ENCODE data around the gene MCF2L2. TPM values are rescaled to one million over a fixed set of nuclear protein-coding genes. Genes with fewer than 3 reads are reported as not detected.

The MCF2L2 gene
- total and polyA plus RNA-seq, 2 donors (not counting 3 experiments of a cell fraction or from before 2014, with no cell fraction given) = 0.15 to 1.1 TPM

GRCh38 chr3:183264268-183264667 is 164.2 kb downstream of the MCF2L2 start:
- CTCF ChIA-PET = interaction anchor here (1.0 to 2.4 kb wide), 3 partner anchors 12 to 141 kb away, joined by 3 to 10 read pairs (median 4); no protein-coding TSS in a partner anchor
- Histone ChIP-seq H4K20me1 (replicated peaks; ENCODE audit: control insufficient read depth, extremely low read depth, insufficient read depth, low read length) (no peaks in the 10 kb centered on the region), H3K27ac (ENCODE audit: insufficient read depth, low read depth, low read length) (no peak overlapping the region), H2AFZ (ENCODE audit: low read depth, low read length) (no peak overlapping the region), H3K4me2 (ENCODE audit: insufficient read depth, low read length) (no peak overlapping the region), H3K9ac (replicated peaks; ENCODE audit: extremely low read depth, insufficient read depth, low read length) (no peak overlapping the region), H3K4me1 (ENCODE audit: control insufficient read depth, extremely low read depth, insufficient read depth, low read length) (peaks cover 18% of the 10 kb centered on the region), H3K36me3 (ENCODE audit: control insufficient read depth in 2 of 2, extremely low read depth in 1 of 2, insufficient read depth in 2 of 2, low read length in 2 of 2) (no peaks in the 10 kb centered on the region), H3K9me1 (replicated peaks; ENCODE audit: control insufficient read depth, extremely low read depth, insufficient read depth, low read length) (no peaks in the 10 kb centered on the region), H3K27me3 (ENCODE audit: control insufficient read depth in 2 of 2, insufficient read depth in 2 of 2, low read length in 2 of 2) (no peaks in the 10 kb centered on the region), H3K4me3 (replicated peaks in 1 of 3; ENCODE audit: insufficient read depth in 1 of 3, low read depth in 1 of 3, low read length in 3 of 3) (no peak overlapping the region), H3K79me2 (ENCODE audit: control insufficient read depth, insufficient read depth, low read length) (peaks cover 38% of the 10 kb centered on the region), H3K9me3 (replicated peaks; ENCODE audit: control insufficient read depth, insufficient read depth, low read length) (no peaks in the 10 kb centered on the region)
- intact Hi-C loops (cut with micrococcal nuclease) (no loop called here), dilution Hi-C loops (cut with MboI; ENCODE audit: extremely low pct_ligation_motif_present, low sequenced_read_pairs) (no loop called here)
- TF ChIP-seq POLR2AphosphoS5 (IDR thresholded peaks at IDR 0.05; ENCODE audit: insufficient read depth, low read depth, low read length) (no peak), GATA2 (IDR thresholded peaks at IDR 0.05; ENCODE audit: insufficient read depth, insufficient read length, low read depth, low read length) (no peak), EZH2 (IDR thresholded peaks at IDR 0.05; ENCODE audit: borderline replicate concordance, low read depth, low read length, severe bottlenecking) (no peak), POLR2A (IDR thresholded peaks at IDR 0.05; ENCODE audit: low read depth, low read length) (no peak)
- FAIRE-seq = no peak
- BruUV-seq (replicated peaks) = no TSS peak
- POLR2A ChIA-PET = no interaction called here
- DNase-seq (ENCODE audit: low read depth, low spot score) = no peak

DNA sequence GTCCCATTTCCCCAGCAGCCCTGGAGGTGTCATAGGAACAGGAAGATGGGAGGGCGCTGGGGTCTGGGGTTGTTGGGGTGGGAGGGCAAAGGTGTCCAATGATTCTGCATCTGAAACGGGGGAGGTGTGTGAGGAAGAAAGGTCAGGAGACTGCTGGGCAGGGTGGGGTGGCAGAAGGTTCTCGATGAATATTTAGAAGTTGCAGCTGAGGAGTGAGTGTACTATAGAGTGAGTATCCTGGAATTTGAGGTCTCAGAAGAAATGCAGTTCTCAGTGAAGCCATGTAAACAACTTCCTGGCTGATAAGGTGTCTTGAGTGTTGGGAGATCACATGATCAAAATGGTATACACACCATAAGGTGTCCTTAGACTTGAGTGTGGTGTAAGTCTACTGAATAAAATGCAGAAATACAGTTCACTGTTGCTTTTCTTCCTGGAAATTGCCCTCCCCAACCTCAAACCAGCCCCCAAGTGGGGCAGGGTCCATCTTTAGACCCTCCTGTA is 165.5 kb downstream of the MCF2L2 start:
- no peaks in the 10 kb centered on the region for H4K20me1 ChIP-seq (replicated peaks; ENCODE audit: control insufficient read depth, extremely low read depth, insufficient read depth, low read length)
- H3K9ac ChIP-seq (replicated peaks; ENCODE audit: extremely low read depth, insufficient read depth, low read length) = no peak overlapping the region
- intact Hi-C loops (cut with micrococcal nuclease) (no loop called here), dilution Hi-C loops (cut with MboI; ENCODE audit: extremely low pct_ligation_motif_present, low sequenced_read_pairs) (no loop called here)
- H3K36me3 ChIP-seq (ENCODE audit: control insufficient read depth in 2 of 2, extremely low read depth in 1 of 2, insufficient read depth in 2 of 2, low read length in 2 of 2) = no peaks in the 10 kb centered on the region
- peaks cover 18% of the 10 kb centered on the region for H3K4me1 ChIP-seq (ENCODE audit: control insufficient read depth, extremely low read depth, insufficient read depth, low read length)
- no peak overlapping the region for H3K27ac ChIP-seq (ENCODE audit: insufficient read depth, low read depth, low read length)
- ChIA-PET CTCF (interaction anchor here (1.0 to 1.6 kb wide), 2 partner anchors 11 to 140 kb away, joined by 3 to 4 read pairs; no protein-coding TSS in a partner anchor), POLR2A (no interaction called here)
- FAIRE-seq = no peak
- TF ChIP-seq, protein P1, sequence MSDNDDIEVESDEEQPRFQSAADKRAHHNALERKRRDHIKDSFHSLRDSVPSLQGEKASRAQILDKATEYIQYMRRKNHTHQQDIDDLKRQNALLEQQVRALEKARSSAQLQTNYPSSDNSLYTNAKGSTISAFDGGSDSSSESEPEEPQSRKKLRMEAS (IDR thresholded peaks at IDR 0.05; ENCODE audit: insufficient read depth, insufficient read length) = no peak
- TF ChIP-seq FOS (IDR thresholded peaks at IDR 0.05; ENCODE audit: borderline replicate concordance, insufficient read depth, low read length) = no peak
- no peak for TF ChIP-seq EZH2 (IDR thresholded peaks at IDR 0.05; ENCODE audit: borderline replicate concordance, low read depth, low read length, severe bottlenecking)
- TF ChIP-seq GATA2 (IDR thresholded peaks at IDR 0.05; ENCODE audit: insufficient read depth, insufficient read length, low read depth, low read length) = no peak
- TF ChIP-seq, protein P2, sequence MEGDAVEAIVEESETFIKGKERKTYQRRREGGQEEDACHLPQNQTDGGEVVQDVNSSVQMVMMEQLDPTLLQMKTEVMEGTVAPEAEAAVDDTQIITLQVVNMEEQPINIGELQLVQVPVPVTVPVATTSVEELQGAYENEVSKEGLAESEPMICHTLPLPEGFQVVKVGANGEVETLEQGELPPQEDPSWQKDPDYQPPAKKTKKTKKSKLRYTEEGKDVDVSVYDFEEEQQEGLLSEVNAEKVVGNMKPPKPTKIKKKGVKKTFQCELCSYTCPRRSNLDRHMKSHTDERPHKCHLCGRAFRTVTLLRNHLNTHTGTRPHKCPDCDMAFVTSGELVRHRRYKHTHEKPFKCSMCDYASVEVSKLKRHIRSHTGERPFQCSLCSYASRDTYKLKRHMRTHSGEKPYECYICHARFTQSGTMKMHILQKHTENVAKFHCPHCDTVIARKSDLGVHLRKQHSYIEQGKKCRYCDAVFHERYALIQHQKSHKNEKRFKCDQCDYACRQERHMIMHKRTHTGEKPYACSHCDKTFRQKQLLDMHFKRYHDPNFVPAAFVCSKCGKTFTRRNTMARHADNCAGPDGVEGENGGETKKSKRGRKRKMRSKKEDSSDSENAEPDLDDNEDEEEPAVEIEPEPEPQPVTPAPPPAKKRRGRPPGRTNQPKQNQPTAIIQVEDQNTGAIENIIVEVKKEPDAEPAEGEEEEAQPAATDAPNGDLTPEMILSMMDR (IDR thresholded peaks at IDR 0.05; ENCODE audit: extremely low read depth in 1 of 2, insufficient read depth in 1 of 2, low read depth in 1 of 2, low read length in 2 of 2) = no peak
- TF ChIP-seq POLR2AphosphoS5 (IDR thresholded peaks at IDR 0.05; ENCODE audit: insufficient read depth, low read depth, low read length) = no peak
- TF ChIP-seq MYC (IDR thresholded peaks at IDR 0.05; ENCODE audit: low read depth, low read length) = no peak
- TF ChIP-seq JUN (IDR thresholded peaks at IDR 0.05; ENCODE audit: borderline replicate concordance, insufficient read depth, insufficient read length, low read depth) = no peak
- no peak for TF ChIP-seq POLR2A (IDR thresholded peaks at IDR 0.05; ENCODE audit: low read depth, low read length)
- no peak overlapping the region for H3K4me2 ChIP-seq (ENCODE audit: insufficient read depth, low read length)
- no peak for DNase-seq (ENCODE audit: low read depth, low spot score)
- no peak overlapping the region for H2AFZ ChIP-seq (ENCODE audit: low read depth, low read length)
- BruUV-seq (replicated peaks) = no TSS peak
- no peaks in the 10 kb centered on the region for H3K9me1 ChIP-seq (replicated peaks; ENCODE audit: control insufficient read depth, extremely low read depth, insufficient read depth, low read length)
- H3K9me3 ChIP-seq (replicated peaks; ENCODE audit: control insufficient read depth, insufficient read depth, low read length) = no peaks in the 10 kb centered on the region
- no peak overlapping the region for H3K4me3 ChIP-seq (replicated peaks in 1 of 3; ENCODE audit: insufficient read depth in 1 of 3, low read depth in 1 of 3, low read length in 3 of 3)
- H3K79me2 ChIP-seq (ENCODE audit: control insufficient read depth, insufficient read depth, low read length) = peaks cover 39% of the 10 kb centered on the region
- no peaks in the 10 kb centered on the region for H3K27me3 ChIP-seq (ENCODE audit: control insufficient read depth in 2 of 2, insufficient read depth in 2 of 2, low read length in 2 of 2)
